Measurements from ENCODE around the gene KIAA1217.
A peak's percentile ranks its signal among the peaks of the same experiment; 100 is the strongest.

The KIAA1217 gene

GRCh38 chr10:24381235-24382010 is 172.5 kb downstream of the KIAA1217 start:
- TF ChIP-seq, protein P1, sequence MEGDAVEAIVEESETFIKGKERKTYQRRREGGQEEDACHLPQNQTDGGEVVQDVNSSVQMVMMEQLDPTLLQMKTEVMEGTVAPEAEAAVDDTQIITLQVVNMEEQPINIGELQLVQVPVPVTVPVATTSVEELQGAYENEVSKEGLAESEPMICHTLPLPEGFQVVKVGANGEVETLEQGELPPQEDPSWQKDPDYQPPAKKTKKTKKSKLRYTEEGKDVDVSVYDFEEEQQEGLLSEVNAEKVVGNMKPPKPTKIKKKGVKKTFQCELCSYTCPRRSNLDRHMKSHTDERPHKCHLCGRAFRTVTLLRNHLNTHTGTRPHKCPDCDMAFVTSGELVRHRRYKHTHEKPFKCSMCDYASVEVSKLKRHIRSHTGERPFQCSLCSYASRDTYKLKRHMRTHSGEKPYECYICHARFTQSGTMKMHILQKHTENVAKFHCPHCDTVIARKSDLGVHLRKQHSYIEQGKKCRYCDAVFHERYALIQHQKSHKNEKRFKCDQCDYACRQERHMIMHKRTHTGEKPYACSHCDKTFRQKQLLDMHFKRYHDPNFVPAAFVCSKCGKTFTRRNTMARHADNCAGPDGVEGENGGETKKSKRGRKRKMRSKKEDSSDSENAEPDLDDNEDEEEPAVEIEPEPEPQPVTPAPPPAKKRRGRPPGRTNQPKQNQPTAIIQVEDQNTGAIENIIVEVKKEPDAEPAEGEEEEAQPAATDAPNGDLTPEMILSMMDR (conservative IDR thresholded peaks at IDR 0.05; ENCODE audit: low read depth, low read length): no peak
- Histone ChIP-seq H3K4me1 (ENCODE audit: low read depth, poor library complexity, severe bottlenecking) (peaks cover 52% of the 10 kb centered on the region), H3K4me3 (IDR thresholded peaks at IDR 0.05; ENCODE audit: insufficient read depth, low read depth, low read length) (no peak overlapping the region), H4K20me1 (ENCODE audit: insufficient read depth) (no peaks in the 10 kb centered on the region), H3K79me2 (ENCODE audit: insufficient read depth, low read depth) (no peaks in the 10 kb centered on the region), H3K36me3 (ENCODE audit: insufficient read depth) (no peaks in the 10 kb centered on the region), H3K27me3 (ENCODE audit: insufficient read depth, low read depth) (no peaks in the 10 kb centered on the region), H3K27ac (no peak overlapping the region), H3K9ac (no peak overlapping the region), H3K4me2 (no peak overlapping the region), H2AFZ (ENCODE audit: low read depth) (no peak overlapping the region)

DNA sequence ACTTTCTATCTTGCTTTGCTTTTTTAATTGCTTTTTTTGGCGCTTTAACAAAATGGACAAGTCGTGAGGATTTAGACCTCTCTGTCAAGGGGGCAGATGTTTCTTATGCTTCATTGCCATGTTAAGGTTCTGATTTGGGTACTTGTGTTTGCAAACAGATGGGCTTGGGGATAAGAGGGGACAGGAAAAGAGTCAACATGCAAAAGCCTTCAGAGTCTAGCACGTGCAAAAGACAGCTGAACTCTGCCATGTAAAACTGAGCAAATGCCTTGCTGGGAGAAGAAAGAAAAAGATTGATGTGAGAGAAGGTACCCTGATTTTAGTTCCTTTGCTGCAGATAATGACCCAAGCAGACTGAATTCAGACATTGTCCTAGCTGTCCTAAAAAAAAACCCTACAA is 173.1 kb downstream of the KIAA1217 start:
- no peak overlapping the region for H3K9ac ChIP-seq
- H3K4me1 ChIP-seq (ENCODE audit: low read depth, poor library complexity, severe bottlenecking): peaks cover 52% of the 10 kb centered on the region
- no peak overlapping the region for H3K27ac ChIP-seq

DNA sequence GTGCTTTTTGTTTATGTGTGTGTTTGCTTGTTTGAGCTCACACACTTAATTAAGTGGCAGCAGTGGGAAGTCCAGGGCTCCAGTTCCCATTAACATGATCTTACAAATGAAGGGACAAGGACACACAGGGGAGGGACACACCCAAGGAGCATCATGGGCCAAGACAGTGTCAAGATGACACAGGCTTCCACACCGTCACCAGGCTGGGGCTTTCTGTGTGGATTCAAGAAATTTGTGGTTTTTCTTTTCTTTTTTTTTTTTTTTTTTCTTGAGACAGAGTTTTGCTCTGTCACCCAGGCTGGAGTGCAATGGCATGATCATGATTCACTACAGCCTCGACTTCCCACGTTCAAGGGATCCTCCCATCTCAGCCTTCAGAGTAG is 173.6 kb downstream of the KIAA1217 start:
- Histone ChIP-seq H3K4me3 (IDR thresholded peaks at IDR 0.05; ENCODE audit: insufficient read depth, low read depth, low read length) (no peak overlapping the region), H3K27ac (peak overlapping the region; percentile 82), H3K4me2 (peak overlapping the region; percentile 87; the same call in 1 of the 2 replicates), H4K20me1 (ENCODE audit: insufficient read depth) (no peaks in the 10 kb centered on the region), H3K27me3 (ENCODE audit: insufficient read depth, low read depth) (no peaks in the 10 kb centered on the region), H3K79me2 (ENCODE audit: insufficient read depth, low read depth) (no peaks in the 10 kb centered on the region), H2AFZ (ENCODE audit: low read depth) (no peak overlapping the region), H3K9ac (peak overlapping the region; percentile 62; the same call in 1 of the 2 replicates), H3K4me1 (ENCODE audit: low read depth, poor library complexity, severe bottlenecking) (peaks cover 48% of the 10 kb centered on the region), H3K36me3 (ENCODE audit: insufficient read depth) (no peaks in the 10 kb centered on the region)
- TF ChIP-seq, protein P1 (conservative IDR thresholded peaks at IDR 0.05; ENCODE audit: low read depth, low read length): no peak

More for the DNA sequence above, 173.1 kb downstream of the KIAA1217 start:
- Histone ChIP-seq H3K79me2 (ENCODE audit: insufficient read depth, low read depth) (no peaks in the 10 kb centered on the region), H3K4me3 (IDR thresholded peaks at IDR 0.05; ENCODE audit: insufficient read depth, low read depth, low read length) (no peak overlapping the region), H3K4me2 (no peak overlapping the region), H3K27me3 (ENCODE audit: insufficient read depth, low read depth) (no peaks in the 10 kb centered on the region), H2AFZ (ENCODE audit: low read depth) (no peak overlapping the region), H3K36me3 (ENCODE audit: insufficient read depth) (no peaks in the 10 kb centered on the region), H4K20me1 (ENCODE audit: insufficient read depth) (no peaks in the 10 kb centered on the region)
- TF ChIP-seq, protein P1 (conservative IDR thresholded peaks at IDR 0.05; ENCODE audit: low read depth, low read length): no peak

DNA sequence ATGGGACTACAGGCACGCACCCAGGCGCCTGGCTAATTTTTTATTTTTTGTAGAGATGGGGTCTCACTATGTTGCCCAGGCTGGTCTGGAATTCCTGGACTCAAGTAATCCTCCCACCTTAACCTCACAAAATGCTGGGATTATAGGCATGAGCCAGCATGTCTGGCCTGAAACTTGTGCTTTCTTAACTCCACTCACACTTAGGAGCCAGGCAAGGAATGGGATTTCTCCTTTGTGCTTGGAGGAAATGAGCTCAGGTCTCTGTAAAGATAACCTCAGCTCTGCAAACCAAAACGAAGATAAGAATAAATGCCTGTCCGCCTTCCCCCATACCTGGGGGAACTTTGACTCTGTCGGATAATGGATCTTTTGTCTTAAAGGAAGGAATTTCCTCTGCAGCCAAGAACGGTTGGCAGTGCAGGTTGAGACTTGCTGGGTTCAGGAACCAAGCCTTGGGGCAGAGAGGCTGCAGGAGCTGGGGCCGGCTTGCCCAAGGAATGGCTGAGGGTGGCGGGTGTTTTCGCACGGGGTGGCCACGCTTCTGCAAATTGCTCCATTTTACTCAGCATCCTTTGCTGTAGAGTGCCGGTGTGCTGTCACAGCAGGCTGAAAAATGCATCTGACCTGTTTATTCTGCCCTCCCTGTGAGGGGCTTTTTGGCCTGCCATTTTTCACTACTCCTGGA is 174.2 kb downstream of the KIAA1217 start:
- H3K4me3 ChIP-seq (IDR thresholded peaks at IDR 0.05; ENCODE audit: insufficient read depth, low read depth, low read length): no peak overlapping the region
- peak overlapping the region; percentile 81; the same call in 1 of the 2 replicates for H2AFZ ChIP-seq (ENCODE audit: low read depth)
- H3K27me3 ChIP-seq (ENCODE audit: insufficient read depth, low read depth): no peaks in the 10 kb centered on the region
- H3K36me3 ChIP-seq (ENCODE audit: insufficient read depth): no peaks in the 10 kb centered on the region
- peak overlapping the region; percentile 87 for H3K4me2 ChIP-seq
- peak overlapping the region; percentile 82 for H3K27ac ChIP-seq
- H4K20me1 ChIP-seq (ENCODE audit: insufficient read depth): no peaks in the 10 kb centered on the region
- H3K9ac ChIP-seq: peak overlapping the region; percentile 62
- TF ChIP-seq, protein P1 (conservative IDR thresholded peaks at IDR 0.05; ENCODE audit: low read depth, low read length): no peak
- no peaks in the 10 kb centered on the region for H3K79me2 ChIP-seq (ENCODE audit: insufficient read depth, low read depth)
- peaks cover 43% of the 10 kb centered on the region for H3K4me1 ChIP-seq (ENCODE audit: low read depth, poor library complexity, severe bottlenecking)

All from KMS-11 (cell line).